ENCODE results near the gene SNRPA. TPM values are rescaled to one million over a fixed set of nuclear protein-coding genes. Genes with fewer than 3 reads are reported as not detected.

The SNRPA gene
- total RNA-seq, 1 experiment from 2014 or later: 64.3 TPM

DNA sequence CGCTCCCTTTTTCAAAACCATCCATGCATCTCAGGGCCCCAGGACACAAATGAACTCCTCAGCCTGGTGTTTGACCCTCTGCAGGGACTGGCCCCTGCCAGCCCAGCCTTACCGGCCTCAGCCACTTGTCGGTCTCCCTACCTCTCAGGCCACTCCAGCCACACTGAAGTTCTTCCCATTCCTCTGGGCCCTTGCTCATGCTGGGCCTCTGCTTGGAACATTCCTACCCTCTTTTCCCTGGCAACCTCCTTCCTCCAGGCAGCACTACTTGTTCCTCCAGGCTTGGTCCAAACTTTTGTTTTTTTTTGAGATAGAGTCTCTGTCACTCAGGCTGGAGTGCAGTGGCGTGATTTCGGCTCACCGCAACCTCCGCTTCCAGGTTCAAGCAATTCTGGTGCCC lies 40.3 kb downstream of the SNRPA start:
- no peak for DNase-seq (ENCODE audit: low read depth)
- in situ Hi-C loops (cut with HindIII; ENCODE audit: low pct_unique_long_range_greater_than_20kb, low sequenced_read_pairs): no loop called here

DNA sequence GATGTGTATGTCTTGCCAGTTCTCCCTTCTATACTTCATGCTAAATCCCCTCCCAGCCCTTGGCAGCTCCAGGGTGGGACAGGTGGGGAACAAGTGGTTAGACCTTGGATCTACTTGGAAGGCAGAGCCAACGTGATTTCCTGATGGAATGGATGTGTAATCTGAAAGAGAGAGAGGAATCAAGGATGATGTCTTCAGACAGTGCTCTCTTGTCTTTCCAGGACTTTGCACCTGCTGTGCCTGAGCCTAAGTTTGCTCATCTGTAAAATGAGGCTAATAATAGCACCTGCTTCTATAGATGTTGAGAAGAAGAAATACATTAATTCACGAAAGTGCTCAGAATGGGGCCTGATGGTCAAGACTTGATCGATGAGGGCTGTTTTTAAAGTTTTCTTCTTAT lies 41.0 kb downstream of the SNRPA start:
- in situ Hi-C loops (cut with HindIII; ENCODE audit: low pct_unique_long_range_greater_than_20kb, low sequenced_read_pairs): no loop called here
- no peak for DNase-seq (ENCODE audit: low read depth)

DNA sequence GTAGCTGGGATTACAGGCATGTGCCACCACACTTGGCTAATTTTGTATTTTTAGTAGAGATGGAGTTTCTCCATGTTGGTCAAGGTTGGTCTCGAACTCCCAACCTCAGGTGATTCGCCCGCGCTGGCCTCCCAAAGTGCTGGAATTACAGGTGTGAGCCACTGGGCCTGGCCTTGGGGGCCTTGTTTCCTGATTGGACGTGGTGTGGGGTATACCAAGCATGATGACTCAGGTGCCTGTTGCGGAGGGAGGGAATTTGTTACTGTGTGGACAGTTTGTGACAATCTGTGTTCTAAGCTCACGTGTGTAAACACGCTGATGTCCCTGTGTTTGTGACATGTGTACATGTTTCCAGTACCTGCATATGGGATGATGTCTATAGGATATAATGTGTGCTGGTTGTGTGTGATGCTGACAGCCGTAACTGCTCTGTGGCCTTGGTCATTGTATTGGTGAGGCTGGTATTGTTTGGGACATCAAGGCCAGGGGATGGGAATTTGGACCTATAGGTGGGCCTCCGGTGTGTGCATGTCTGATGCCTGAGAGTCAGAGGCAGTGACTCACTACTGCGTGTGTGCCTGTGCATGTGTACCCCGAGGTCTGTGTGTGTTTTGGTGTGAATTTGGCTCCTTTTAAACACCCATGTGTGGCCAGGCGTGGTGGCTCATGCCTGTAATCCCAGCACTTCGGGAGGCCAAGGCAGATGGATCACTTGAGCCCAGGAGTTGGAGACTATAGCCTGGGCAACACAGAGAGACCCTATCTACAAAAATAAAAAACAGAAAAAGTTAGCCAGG lies 46.4 kb downstream of the SNRPA start:
- DNase-seq (ENCODE audit: low read depth): no peak
- in situ Hi-C loops (cut with HindIII; ENCODE audit: low pct_unique_long_range_greater_than_20kb, low sequenced_read_pairs): no loop called here

DNA sequence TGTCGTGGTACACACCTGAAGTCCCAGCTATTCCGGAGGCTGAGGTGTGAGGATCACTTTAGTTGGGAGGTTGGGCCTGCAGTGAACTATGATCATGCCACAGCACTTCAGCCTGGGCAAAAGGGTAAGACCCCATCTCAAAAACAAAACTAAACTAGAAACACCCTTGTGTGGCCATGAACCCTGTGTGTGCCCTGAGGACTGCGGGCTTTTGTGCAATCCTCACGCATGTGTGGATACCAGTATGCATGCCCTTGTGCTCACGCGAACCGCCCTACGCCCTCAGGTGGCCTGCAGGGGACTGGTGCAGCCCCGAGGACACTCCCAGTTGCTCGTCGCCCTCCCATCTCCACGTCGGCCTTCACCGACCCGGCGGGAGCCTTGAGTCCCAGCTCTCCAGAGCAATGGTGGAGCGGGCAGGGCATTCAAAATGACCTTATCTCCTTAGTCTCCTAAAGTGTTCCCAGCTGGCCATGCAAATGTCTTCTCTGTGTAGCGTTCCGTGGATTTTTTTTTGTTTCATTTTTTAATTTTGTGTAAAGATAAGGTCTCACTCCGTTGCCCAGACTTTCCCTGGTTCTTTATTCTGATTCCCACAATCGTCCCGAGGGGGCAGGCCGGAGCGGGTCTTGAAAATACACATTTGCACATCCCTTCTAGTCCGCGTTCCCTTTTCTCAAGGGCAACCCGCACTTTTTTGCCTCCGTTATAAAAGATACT lies 47.1 kb downstream of the SNRPA start:
- DNase-seq (ENCODE audit: low read depth): peak; percentile 85
- in situ Hi-C loops (cut with HindIII; ENCODE audit: low pct_unique_long_range_greater_than_20kb, low sequenced_read_pairs): no loop called here

DNA sequence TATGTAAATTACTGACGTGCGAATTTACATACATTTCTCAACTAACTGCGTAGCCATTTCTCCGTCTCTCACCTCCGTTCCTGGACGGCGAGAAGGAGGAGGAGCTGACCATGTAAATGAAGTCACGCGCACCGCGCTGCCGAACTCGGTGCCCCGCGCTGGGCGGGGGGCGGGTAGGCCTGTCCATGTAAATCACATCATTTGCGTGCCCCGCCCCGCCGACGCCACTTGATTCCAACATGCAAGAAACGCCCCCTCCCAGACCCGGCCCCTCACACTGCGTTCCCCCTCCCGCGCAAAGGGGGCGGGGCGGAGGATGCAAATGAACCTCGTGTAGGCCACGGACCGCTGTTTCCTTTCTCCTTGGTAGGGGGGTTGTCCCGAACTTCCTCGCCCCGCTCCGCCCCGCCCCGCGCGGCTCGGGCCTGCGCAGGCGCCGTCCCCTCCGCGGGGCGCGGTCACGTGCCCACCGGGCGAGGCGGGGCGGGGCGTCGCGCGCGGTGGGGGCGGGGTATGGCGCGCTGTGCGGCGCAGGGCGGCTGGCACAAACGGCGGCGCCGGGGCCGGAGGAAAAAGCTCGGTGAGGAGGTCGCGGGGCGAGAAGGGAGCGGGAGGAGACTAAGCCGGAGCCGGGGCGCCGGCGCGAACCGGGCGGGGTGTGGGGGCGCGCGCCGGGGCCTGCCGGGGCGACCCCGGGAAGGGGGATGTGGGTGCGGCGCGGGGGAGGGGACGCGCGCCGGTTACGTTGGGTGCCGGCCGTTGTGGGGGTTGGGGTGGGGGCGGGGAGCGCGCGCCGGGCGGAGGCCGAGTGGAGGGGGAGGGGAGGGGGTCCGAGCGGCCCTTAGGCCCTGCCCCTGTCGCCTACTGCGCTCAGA lies 47.9 kb downstream of the SNRPA start, which contains the start of gene EGLN2:
TSS of gene EGLN2 (plus strand) at position 509 of the 875 bp plus-strand sequence. CDS start 1,382 bp downstream, outside the sequence.
- in situ Hi-C loops (cut with HindIII; ENCODE audit: low pct_unique_long_range_greater_than_20kb, low sequenced_read_pairs): no loop called here
- DNase-seq (ENCODE audit: low read depth): peak; percentile 100

DNA sequence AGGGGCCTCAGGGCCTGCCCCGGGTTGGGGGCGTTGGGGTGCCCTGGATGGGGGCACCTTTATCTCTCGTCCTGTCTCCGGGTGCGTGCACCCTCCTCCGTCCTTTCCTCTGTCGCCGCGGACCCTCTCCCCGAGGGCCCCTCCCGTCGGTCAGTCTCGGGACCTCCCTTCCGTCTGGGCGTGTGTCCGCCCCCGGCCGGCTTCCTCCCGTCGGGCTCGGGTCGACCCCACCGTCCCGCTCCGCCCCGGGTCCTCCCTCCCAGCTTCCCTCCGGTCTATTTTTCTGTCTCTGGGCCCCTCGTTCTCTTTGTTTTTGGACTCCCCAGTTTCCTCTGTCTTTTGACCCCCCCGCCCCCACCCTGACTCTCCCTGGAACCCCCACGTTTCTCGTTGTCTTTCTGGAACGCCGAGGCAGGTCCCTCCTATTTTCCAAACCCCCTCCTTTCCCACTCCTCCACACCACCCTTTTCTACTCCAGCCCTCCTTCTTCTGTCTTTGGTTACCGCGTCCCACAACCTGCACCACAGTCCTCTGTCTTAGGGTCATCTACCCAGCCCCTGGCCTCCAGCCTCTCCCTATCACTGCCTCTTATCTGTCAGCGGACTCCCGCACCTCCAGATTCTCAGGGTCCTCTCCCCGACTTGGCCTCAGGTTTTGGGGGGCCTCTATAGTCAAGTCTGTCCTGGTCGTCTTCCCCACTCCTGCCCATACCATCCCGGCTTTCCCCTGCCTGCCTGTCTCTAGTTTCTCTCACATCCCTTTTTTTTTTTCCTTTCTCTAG lies 48.7 kb downstream of the SNRPA start:
- DNase-seq (ENCODE audit: low read depth): no peak
- in situ Hi-C loops (cut with HindIII; ENCODE audit: low pct_unique_long_range_greater_than_20kb, low sequenced_read_pairs): no loop called here

DNA sequence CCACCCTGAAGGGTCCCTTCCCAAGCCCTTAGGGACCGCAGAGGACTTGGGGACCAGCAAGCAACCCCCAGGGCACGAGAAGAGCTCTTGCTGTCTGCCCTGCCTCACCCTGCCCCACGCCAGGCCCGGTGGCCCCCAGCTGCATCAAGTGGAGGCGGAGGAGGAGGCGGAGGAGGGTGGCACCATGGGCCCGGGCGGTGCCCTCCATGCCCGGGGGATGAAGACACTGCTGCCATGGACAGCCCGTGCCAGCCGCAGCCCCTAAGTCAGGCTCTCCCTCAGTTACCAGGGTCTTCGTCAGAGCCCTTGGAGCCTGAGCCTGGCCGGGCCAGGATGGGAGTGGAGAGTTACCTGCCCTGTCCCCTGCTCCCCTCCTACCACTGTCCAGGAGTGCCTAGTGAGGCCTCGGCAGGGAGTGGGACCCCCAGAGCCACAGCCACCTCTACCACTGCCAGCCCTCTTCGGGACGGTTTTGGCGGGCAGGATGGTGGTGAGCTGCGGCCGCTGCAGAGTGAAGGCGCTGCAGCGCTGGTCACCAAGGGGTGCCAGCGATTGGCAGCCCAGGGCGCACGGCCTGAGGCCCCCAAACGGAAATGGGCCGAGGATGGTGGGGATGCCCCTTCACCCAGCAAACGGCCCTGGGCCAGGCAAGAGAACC lies 49.5 kb downstream of the SNRPA start:
- no peak for DNase-seq (ENCODE audit: low read depth)
- in situ Hi-C loops (cut with HindIII; ENCODE audit: low pct_unique_long_range_greater_than_20kb, low sequenced_read_pairs): no loop called here

DNA sequence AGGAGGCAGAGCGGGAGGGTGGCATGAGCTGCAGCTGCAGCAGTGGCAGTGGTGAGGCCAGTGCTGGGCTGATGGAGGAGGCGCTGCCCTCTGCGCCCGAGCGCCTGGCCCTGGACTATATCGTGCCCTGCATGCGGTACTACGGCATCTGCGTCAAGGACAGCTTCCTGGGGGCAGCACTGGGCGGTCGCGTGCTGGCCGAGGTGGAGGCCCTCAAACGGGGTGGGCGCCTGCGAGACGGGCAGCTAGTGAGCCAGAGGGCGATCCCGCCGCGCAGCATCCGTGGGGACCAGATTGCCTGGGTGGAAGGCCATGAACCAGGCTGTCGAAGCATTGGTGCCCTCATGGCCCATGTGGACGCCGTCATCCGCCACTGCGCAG lies 50.0 kb downstream of the SNRPA start:
- DNase-seq (ENCODE audit: low read depth): no peak
- in situ Hi-C loops (cut with HindIII; ENCODE audit: low pct_unique_long_range_greater_than_20kb, low sequenced_read_pairs): no loop called here

DNA sequence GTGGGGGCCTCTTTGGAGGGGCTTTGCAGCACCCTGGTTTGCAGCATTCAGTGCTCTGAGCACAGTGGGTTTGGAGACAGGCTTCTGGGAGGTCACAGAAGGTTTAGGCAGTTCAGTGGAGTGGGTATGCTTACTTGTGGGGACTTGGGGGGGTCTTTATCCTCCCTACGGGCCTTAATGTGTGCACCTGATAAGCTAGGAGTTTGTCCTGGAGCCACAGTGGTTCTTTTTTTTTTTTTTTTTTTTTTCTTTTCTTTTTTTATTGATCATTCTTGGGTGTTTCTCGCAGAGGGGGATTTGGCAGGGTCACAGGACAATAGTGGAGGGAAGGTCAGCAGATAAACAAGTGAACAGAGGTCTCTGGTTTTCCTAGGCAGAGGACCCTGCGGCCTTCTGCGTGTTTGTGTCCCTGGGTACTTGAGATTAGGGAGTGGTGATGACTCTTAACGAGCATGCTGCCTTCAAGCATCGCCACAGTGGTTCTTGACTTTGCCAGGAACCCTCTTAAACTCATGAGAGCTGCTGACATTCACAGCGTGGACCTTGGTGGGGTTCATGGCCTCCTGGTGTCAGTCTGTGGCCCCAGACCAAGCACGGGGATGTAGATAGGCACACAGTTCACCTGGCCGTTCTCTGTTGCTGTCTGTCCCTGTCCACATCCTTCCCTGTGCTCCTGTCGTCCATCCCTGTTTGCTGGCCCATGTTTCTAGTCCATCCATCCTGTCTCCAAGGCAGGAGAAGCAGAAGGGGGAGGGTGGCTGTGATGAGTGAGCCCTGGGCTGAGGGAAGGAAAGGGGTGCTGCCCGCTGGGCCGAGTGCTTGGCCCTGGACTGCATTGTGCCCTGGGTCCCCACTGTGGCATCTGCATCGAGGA lies 50.7 kb downstream of the SNRPA start:
- in situ Hi-C loops (cut with HindIII; ENCODE audit: low pct_unique_long_range_greater_than_20kb, low sequenced_read_pairs): no loop called here
- no peak for DNase-seq (ENCODE audit: low read depth)

DNA sequence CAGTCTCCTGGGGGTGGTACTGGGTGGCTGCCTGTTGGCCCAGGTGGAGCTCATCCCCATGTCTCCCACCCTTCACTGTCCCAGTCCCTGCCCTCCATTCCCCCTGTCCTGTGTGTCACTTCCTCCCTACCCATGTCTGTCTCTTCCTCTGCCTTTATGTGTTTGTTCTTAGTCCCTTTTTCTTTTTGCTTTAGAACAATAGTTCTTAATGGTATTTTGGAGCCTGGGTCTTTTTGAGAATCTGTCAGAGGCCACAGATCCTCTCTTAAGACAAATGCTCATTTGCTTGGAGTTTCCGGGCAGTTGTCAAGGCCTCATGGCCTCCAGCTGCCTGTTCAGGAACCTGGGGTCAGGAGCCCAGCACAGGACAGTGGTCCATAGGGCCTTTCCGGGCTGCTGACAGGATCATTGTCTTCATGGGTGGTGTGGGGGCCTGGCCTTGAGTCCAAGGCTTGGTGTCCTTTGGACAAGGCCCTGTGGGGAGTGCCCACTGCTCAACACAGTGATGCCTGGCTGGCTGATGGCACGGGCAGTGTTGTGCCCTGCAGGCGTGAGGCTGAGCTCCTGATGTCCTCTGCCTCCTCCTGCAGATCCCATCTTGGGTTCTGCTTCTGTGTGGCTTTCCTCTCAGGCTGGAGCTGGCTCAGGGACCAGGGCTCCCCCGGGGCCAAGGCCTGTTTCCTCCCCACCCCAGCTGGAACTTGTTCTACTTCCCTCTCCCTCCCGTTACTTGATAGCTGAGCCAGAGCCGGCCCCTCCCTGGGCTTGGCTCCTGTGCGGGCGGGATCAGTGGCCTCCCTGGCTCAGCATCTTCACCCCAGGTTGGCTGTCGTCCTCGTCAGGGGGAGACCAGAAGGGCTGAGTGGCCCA lies 51.5 kb downstream of the SNRPA start:
- in situ Hi-C loops (cut with HindIII; ENCODE audit: low pct_unique_long_range_greater_than_20kb, low sequenced_read_pairs): no loop called here
- no peak for DNase-seq (ENCODE audit: low read depth)

DNA sequence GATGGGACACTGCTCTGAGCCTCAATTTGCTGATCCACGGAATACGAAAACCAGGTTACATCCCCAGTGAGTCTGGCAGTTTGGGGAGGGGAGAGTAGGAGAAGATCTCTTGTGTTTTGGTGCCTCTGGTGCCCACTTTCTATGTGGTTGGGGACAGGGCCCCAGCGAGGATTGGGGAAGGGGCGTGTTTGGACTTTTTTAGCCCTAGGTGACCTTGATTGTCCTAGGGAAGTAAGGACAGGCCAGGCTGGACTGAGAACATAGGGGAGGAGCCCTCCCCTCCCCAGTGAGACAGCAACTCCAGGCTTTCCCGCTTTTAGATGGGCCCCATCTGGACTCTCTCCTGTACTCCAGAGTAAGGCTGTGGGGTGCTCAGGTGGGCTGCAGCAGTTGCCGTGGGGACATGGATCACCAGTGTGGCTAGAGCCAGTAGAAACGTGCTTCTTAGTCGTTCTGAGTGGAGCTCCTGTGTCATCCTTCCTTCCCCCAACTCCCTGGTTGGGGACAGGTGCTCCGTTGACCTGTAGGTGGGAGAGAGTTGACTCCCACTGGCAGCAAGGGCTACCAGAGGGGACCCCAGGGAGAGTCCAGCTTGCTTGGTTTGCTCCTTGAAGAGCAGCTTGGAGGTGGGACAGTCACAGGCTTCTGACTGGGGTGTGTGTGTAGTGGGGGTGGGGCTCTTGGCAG lies 52.3 kb downstream of the SNRPA start:
- in situ Hi-C loops (cut with HindIII; ENCODE audit: low pct_unique_long_range_greater_than_20kb, low sequenced_read_pairs): no loop called here
- no peak for DNase-seq (ENCODE audit: low read depth)

DNA sequence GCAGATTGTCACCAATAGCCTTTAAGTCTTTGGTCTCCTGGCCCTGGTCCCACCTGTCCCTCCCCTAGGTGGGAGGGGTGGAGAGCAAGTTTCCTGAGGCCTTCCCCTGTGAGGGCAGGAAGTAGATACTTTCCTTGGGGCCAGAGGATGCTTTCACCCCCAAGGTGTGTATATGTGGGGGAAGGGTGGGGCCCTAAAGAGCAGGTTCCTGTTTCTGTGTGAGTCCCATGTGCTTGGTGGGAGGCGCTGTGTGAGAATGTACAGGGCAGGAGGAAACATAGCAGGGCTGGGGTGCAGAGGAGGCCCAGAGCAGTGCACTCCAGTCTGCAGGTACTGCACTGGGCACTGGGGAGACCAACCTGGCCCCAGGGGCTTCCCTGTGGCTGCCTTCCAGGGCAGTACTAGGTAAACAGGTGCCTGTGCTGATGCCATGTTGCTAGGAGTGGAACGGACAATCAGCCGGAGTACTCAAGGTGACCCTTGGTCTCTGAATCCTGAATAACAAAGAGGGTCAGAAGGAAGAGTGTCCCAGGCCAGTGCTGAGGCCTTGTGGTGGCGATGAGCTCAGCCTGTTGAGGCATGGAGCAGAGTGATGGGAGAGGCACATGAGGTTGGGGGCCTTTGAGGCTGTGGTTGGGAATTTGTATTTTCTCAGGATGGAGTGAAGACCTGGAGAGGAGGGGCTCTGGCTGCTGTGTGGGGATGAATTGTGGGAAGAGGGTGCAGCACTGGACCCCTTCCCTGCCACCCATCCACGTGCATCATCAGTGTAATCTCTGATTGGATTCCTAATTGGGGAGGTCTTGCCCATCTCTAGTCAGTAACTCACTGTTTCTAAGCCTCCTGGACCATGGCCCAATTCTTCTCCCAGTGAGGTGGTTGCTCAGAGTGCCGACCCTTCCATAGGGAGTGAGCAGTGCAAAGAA lies 53.1 kb downstream of the SNRPA start:
- DNase-seq (ENCODE audit: low read depth): no peak
- in situ Hi-C loops (cut with HindIII; ENCODE audit: low pct_unique_long_range_greater_than_20kb, low sequenced_read_pairs): no loop called here

DNA sequence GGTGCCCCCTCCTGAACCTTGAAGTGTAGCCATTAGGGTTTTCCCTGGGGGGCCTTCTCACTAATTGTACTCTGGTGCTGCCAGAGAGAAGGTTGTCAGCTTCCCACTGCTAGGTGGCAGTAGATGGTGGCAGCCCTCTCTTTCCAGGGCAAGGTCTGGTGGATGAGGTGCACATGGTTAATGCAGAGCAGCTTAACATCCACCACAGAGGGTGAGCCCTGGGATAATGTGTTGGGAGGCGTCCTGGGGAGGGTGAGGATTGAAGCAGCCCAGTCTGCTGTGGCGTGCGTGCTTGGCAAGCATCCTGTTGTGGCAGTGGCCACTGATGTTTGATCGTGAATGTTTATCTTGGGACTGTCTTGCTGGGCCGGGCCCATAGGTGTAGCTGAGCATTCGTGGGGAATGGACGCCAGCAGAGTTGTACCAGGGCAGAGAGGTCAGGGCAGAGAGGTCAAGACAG lies 53.8 kb downstream of the SNRPA start:
- no peak for DNase-seq (ENCODE audit: low read depth)
- in situ Hi-C loops (cut with HindIII; ENCODE audit: low pct_unique_long_range_greater_than_20kb, low sequenced_read_pairs): no loop called here

DNA sequence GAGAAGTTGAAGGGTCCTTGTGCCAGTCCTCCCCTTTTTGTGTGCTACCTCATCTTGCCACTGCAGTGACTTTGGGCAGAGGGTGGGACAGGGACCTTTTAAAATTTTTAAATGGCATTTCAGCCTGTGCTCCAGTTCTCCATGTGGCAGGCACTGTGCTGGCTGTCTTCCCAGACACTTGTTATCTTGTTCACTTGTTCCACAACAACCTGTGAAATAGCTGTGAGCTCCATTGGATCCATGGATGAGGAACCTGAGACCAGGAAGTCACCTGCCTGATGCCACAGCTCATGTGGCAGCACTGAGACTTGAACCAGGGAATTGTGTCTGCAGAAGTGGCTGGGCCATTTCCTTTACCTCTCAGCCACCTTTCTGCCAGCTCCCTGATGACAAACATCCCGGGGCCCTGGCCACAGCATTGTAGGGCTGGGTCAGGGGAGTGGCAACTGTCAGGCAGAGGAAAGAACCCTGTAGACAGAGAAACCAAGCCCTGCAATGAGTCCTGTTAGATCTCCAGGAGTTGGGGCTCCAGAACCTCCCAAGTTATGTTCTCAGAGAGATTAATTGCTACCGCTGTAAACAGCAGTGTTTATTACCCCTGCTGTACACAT lies 54.4 kb downstream of the SNRPA start:
- in situ Hi-C loops (cut with HindIII; ENCODE audit: low pct_unique_long_range_greater_than_20kb, low sequenced_read_pairs): no loop called here

More for the DNA sequence above, 54.4 kb downstream of the SNRPA start:
- DNase-seq (ENCODE audit: low read depth): no peak

Data from Caki2 (cell line).